ENCODE results near the gene BICD2.

Gene BICD2

GRCh38 chr9:92748233-92748497, 16.5 kb downstream of the BICD2 start:
- TF ChIP-seq CTCF (IDR thresholded peaks at IDR 0.05; ENCODE audit: poor library complexity, severe bottlenecking), result no peak
- H3K4me3 ChIP-seq (ENCODE audit: severe bottlenecking), result no peak overlapping the region
- no peaks in the 10 kb centered on the region for H3K36me3 ChIP-seq (ENCODE audit: low read depth)
- DNase-seq (ENCODE audit: low spot score) (no peak), ATAC-seq (ENCODE audit: low read depth) (no peak)
- peak overlapping the region; percentile 0 for H3K27ac ChIP-seq (ENCODE audit: poor library complexity, severe bottlenecking)
- peaks cover 13% of the 10 kb centered on the region for H3K4me1 ChIP-seq (ENCODE audit: insufficient read depth, poor library complexity, severe bottlenecking)
- H3K27me3 ChIP-seq (ENCODE audit: insufficient read depth, poor library complexity, severe bottlenecking), result no peaks in the 10 kb centered on the region
- no peaks in the 10 kb centered on the region for H3K9me3 ChIP-seq (ENCODE audit: severe bottlenecking)

- DNase-seq (ENCODE audit: low spot score), result no peak
- Histone ChIP-seq H3K27ac (ENCODE audit: poor library complexity, severe bottlenecking) (peak overlapping the region; percentile 0), H3K36me3 (ENCODE audit: low read depth) (no peaks in the 10 kb centered on the region)
These were observed 17.0 kb downstream of the BICD2 start for GRCh38 chr9:92747459-92748232.

GRCh38 chr9:92746567-92747458, 17.8 kb downstream of the BICD2 start:
- TF ChIP-seq CTCF (IDR thresholded peaks at IDR 0.05; ENCODE audit: poor library complexity, severe bottlenecking), result no peak
- H3K4me3 ChIP-seq (ENCODE audit: severe bottlenecking), result no peak overlapping the region
- H3K27me3 ChIP-seq (ENCODE audit: insufficient read depth, poor library complexity, severe bottlenecking), result no peaks in the 10 kb centered on the region
- ATAC-seq (ENCODE audit: low read depth), result no peak
- no peaks in the 10 kb centered on the region for H3K36me3 ChIP-seq (ENCODE audit: low read depth)
- H3K9me3 ChIP-seq (ENCODE audit: severe bottlenecking), result no peaks in the 10 kb centered on the region
- H3K27ac ChIP-seq (ENCODE audit: poor library complexity, severe bottlenecking), result no peak overlapping the region
- no peak for DNase-seq (ENCODE audit: low spot score)
- peaks cover 13% of the 10 kb centered on the region for H3K4me1 ChIP-seq (ENCODE audit: insufficient read depth, poor library complexity, severe bottlenecking)

More at GRCh38 chr9:92747459-92748232, 17.0 kb downstream of the BICD2 start:
- Histone ChIP-seq H3K27me3 (ENCODE audit: insufficient read depth, poor library complexity, severe bottlenecking) (no peaks in the 10 kb centered on the region), H3K4me1 (ENCODE audit: insufficient read depth, poor library complexity, severe bottlenecking) (peaks cover 13% of the 10 kb centered on the region), H3K9me3 (ENCODE audit: severe bottlenecking) (no peaks in the 10 kb centered on the region), H3K4me3 (ENCODE audit: severe bottlenecking) (no peak overlapping the region)
- no peak for TF ChIP-seq CTCF (IDR thresholded peaks at IDR 0.05; ENCODE audit: poor library complexity, severe bottlenecking)
- ATAC-seq (ENCODE audit: low read depth), result peak; percentile 81

- no peak for DNase-seq (ENCODE audit: low spot score)
- no peak overlapping the region for H3K4me3 ChIP-seq (ENCODE audit: severe bottlenecking)
- H3K27me3 ChIP-seq (ENCODE audit: insufficient read depth, poor library complexity, severe bottlenecking), result no peaks in the 10 kb centered on the region
- no peaks in the 10 kb centered on the region for H3K36me3 ChIP-seq (ENCODE audit: low read depth)
- TF ChIP-seq CTCF (IDR thresholded peaks at IDR 0.05; ENCODE audit: poor library complexity, severe bottlenecking), result no peak
- no peak overlapping the region for H3K27ac ChIP-seq (ENCODE audit: poor library complexity, severe bottlenecking)
- ATAC-seq (ENCODE audit: low read depth), result no peak
- H3K4me1 ChIP-seq (ENCODE audit: insufficient read depth, poor library complexity, severe bottlenecking), result peaks cover 22% of the 10 kb centered on the region
- H3K9me3 ChIP-seq (ENCODE audit: severe bottlenecking), result no peaks in the 10 kb centered on the region
These were observed 18.8 kb downstream of the BICD2 start for GRCh38 chr9:92745881-92746280.

Data from RWPE2 (cell line).